HFFc6 (cell line): ENCODE data around the gene UST. TPM values are rescaled to one million over a fixed set of nuclear protein-coding genes. Genes with fewer than 3 reads are reported as not detected.

ENCODE experiments used
- DNase-seq: peaks from one replicate; pipeline ENCODE4 v3.0.0-alpha.2; 2018
- H3K27ac Mint-ChIP-seq: 2 replicates; pipeline ENCODE4 v1.8.0; 2020; ENCODE audit warnings: mild to moderate bottlenecking, mixed read lengths
- H3K27me3 Mint-ChIP-seq: 2 replicates; pipeline ENCODE4 v1.8.0; 2021; ENCODE audit warnings: mild to moderate bottlenecking, moderate library complexity, mixed read lengths; ENCODE audit not compliant: insufficient read depth
- H3K36me3 Mint-ChIP-seq: 2 replicates; pipeline ENCODE4 v1.8.0; 2021; ENCODE audit warnings: low read depth, mixed read lengths
- H3K4me1 Mint-ChIP-seq: 2 replicates; pipeline ENCODE4 v1.8.0; 2020; ENCODE audit warnings: low read depth, mixed read lengths
- H3K4me3 Mint-ChIP-seq: 2 replicates; pipeline ENCODE4 v1.8.0; 2020; ENCODE audit warnings: mild to moderate bottlenecking, moderate library complexity, mixed read lengths
- H3K9me3 Mint-ChIP-seq: 2 replicates; pipeline ENCODE4 v1.8.0; 2020; ENCODE audit warnings: mild to moderate bottlenecking, mixed read lengths
- total RNA-seq, 6 experiments: library from RNA; stranded (reverse); fragmentation: NEBNext Ultra II Directional; extraction: Animal tissue kit (Norgen Biotek cat#: 25700); gene quantifications; 2 replicates in 1 of 6; 3 replicates in 5 of 6; pipeline ENCODE4 v1.2.3, GENCODE V29; 2021
- TF ChIP-seq, protein P1 (sequence below): fragments of 200-600 bp; sonication (generic); IDR thresholded peaks from 2 replicates; pipeline ENCODE4 v1.5.0; 2021; ENCODE audit warnings: antibody characterized with exemption, mild to moderate bottlenecking

UST gene
- total RNA-seq, 6 experiments from 2014 or later = 12.9 to 17.3 (median 16.7) TPM

DNA sequence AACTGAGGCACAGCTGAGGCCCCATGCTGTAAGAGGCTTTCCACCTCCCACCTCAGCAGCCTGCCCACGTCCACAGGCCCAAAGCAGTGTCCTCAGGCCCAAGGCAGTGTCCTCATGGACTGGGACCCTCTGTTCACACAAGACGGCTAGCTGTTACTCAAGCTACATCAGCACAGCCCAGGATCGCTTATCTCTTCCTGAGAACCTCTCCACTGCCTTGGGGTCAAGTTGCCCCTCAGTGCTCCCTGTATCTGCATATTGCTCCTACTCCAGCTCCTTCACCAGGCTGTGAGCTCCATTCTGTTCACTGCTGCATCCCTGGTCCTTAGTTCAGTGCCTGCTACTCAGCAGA is 361.9 kb downstream of the UST start:
- no peaks in the 10 kb centered on the region for H3K9me3 Mint-ChIP-seq
- DNase-seq = no peak
- no peak overlapping the region for H3K27ac Mint-ChIP-seq
- TF ChIP-seq, protein P1, sequence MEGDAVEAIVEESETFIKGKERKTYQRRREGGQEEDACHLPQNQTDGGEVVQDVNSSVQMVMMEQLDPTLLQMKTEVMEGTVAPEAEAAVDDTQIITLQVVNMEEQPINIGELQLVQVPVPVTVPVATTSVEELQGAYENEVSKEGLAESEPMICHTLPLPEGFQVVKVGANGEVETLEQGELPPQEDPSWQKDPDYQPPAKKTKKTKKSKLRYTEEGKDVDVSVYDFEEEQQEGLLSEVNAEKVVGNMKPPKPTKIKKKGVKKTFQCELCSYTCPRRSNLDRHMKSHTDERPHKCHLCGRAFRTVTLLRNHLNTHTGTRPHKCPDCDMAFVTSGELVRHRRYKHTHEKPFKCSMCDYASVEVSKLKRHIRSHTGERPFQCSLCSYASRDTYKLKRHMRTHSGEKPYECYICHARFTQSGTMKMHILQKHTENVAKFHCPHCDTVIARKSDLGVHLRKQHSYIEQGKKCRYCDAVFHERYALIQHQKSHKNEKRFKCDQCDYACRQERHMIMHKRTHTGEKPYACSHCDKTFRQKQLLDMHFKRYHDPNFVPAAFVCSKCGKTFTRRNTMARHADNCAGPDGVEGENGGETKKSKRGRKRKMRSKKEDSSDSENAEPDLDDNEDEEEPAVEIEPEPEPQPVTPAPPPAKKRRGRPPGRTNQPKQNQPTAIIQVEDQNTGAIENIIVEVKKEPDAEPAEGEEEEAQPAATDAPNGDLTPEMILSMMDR = no peak
- H3K4me3 Mint-ChIP-seq = no peak overlapping the region
- no peaks in the 10 kb centered on the region for H3K4me1 Mint-ChIP-seq
- H3K27me3 Mint-ChIP-seq = peaks cover 8% of the 10 kb centered on the region
- no peaks in the 10 kb centered on the region for H3K36me3 Mint-ChIP-seq

GRCh38 chr6:149109397-149110070 is 362.7 kb downstream of the UST start:
- H3K9me3 Mint-ChIP-seq = no peaks in the 10 kb centered on the region
- H3K4me3 Mint-ChIP-seq = no peak overlapping the region
- TF ChIP-seq, protein P1 = no peak
- no peaks in the 10 kb centered on the region for H3K36me3 Mint-ChIP-seq
- peaks cover 8% of the 10 kb centered on the region for H3K27me3 Mint-ChIP-seq
- no peak for DNase-seq
- no peak overlapping the region for H3K27ac Mint-ChIP-seq
- H3K4me1 Mint-ChIP-seq = no peaks in the 10 kb centered on the region

DNA sequence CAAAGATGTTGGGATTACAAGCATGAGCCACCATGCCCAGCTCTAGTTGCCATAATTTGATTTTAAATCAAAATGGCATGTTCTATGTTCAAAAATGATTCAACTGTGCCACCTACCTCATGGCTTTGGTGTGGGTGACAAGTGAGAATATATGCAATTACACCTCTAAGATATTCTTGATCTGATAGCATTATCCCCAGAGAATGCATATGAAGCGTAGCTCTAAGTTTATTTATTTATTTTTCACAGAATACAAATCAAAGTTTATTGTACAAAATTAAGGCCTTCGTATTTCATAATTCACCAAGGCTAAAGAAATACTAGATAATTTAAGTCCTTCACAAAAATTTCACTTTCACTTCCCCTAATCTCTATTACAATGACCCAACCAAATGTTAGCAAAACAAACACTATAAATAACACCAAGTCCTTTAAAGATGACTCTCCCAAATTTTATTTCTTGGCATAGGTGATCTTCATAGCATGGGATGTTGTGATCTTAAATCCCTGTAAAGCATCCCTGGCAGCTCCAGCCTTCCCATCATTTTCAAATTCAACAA is 364.8 kb downstream of the UST start:
- no peaks in the 10 kb centered on the region for H3K9me3 Mint-ChIP-seq
- DNase-seq = no peak
- H3K27ac Mint-ChIP-seq = no peak overlapping the region
- no peaks in the 10 kb centered on the region for H3K4me1 Mint-ChIP-seq
- H3K36me3 Mint-ChIP-seq = no peaks in the 10 kb centered on the region
- TF ChIP-seq, protein P1 = no peak
- peaks cover 16% of the 10 kb centered on the region for H3K27me3 Mint-ChIP-seq
- H3K4me3 Mint-ChIP-seq = no peak overlapping the region

DNA sequence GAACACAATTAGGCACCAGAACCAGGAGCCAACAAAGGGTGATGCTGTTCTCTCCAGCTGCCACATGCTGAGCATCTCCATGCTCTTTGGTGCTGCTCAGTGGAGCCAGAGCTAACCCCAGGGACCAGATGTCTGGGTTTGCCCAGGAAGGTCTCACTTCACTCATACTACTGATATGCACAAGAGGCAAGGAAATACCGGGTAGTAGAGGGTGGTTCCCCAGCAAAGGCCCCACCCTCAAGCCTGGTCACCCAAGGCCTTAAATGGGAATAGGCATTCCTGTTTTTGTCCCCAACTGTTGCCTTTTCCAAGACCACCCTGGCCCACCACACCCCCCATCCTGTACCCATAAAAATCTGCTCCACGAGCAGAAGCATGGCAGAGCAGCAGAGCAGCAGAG is 366.1 kb downstream of the UST start:
- H3K27ac Mint-ChIP-seq = no peak overlapping the region
- H3K27me3 Mint-ChIP-seq = peaks cover 23% of the 10 kb centered on the region
- H3K4me1 Mint-ChIP-seq = no peaks in the 10 kb centered on the region
- H3K36me3 Mint-ChIP-seq = no peaks in the 10 kb centered on the region
- DNase-seq = no peak
- no peaks in the 10 kb centered on the region for H3K9me3 Mint-ChIP-seq
- H3K4me3 Mint-ChIP-seq = no peak overlapping the region
- TF ChIP-seq, protein P1 = no peak

DNA sequence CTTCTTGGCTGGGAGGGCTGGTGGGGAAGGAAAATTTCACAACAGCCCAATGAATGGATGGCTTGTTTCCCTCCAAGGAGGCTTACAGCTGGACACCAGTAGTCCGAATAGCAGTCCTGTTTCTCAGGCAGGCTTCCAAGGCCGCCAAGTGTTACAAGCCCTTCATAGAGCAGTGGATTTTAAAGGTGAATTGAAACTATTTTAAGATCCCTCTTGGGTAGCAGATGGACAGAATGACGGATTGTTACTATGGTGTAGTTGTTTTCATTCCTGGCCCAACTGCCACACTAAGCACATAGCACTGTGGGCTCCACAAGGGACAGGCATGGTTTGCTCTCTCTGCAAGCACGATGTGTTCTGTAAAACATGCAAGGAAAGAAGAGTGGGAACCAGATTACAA is 367.3 kb downstream of the UST start:
- Mint-ChIP-seq H3K27ac (no peak overlapping the region), H3K27me3 (peaks cover 24% of the 10 kb centered on the region), H3K4me1 (no peaks in the 10 kb centered on the region), H3K9me3 (no peaks in the 10 kb centered on the region), H3K4me3 (no peak overlapping the region), H3K36me3 (no peaks in the 10 kb centered on the region)
- TF ChIP-seq, protein P1 = no peak
- DNase-seq = no peak
